H1 (cell line): ENCODE data around the gene UQCRC2. TPM values are rescaled to one million over a fixed set of nuclear protein-coding genes. Genes with fewer than 3 reads are reported as not detected.

ENCODE experiments used
- CTCF ChIA-PET: fragments of 300-600 bp; sonication (Branson Sonifier 250); formaldehyde crosslinking; loops from one replicate; lab custom pipeline; 2021; ENCODE audit not compliant: partially characterized antibody; lab: Charles Lee
- POLR2A ChIA-PET: fragments of 300-600 bp; sonication (Branson Sonifier 250); formaldehyde crosslinking; loops from one replicate; lab custom pipeline; 2021; ENCODE audit warnings: inconsistent platforms; ENCODE audit not compliant: partially characterized antibody; lab: Charles Lee
- DNase-seq, 2 experiments: peaks; one replicate each; pipeline versions ENCODE4 v3.0.0 to v3.0.0-alpha.2; 2010 to 2022; ENCODE audit warnings: low spot score in 2 of 2, low read depth in 1 of 2, mixed read lengths in 1 of 2
- FAIRE-seq: peaks from 2 replicates; lab custom pipeline; 2011; peaks lifted over from hg19 to GRCh38; lab: Jason Lieb, UNC
- H2AFZ ChIP-seq: 2 replicates; pipeline ENCODE4 v1.8.1; 2012; ENCODE audit warnings: low read length, inconsistent platforms
- H2AK5ac ChIP-seq: 2 replicates; pipeline ENCODE4 v1.6.1; 2013; ENCODE audit warnings: low read depth, low read length
- H2BK120ac ChIP-seq: replicated peaks from 2 replicates; pipeline ENCODE3; 2013; ENCODE audit warnings: low read depth, low read length, inconsistent platforms
- H2BK12ac ChIP-seq: 2 replicates; pipeline ENCODE4 v1.6.1; 2013; ENCODE audit warnings: low read depth, low read length
- H2BK15ac ChIP-seq: 2 replicates; pipeline ENCODE4 v1.6.1; 2013; ENCODE audit warnings: low read length
- H2BK20ac ChIP-seq: 2 replicates; pipeline ENCODE4 v1.6.1; 2013; ENCODE audit warnings: low read length
- H2BK5ac ChIP-seq: 2 replicates; pipeline ENCODE4 v1.6.1; 2013; ENCODE audit warnings: low read depth, low read length
- H3K14ac ChIP-seq: 2 replicates; pipeline ENCODE4 v1.6.1; 2013; ENCODE audit warnings: inconsistent platforms; ENCODE audit not compliant: insufficient read length
- H3K18ac ChIP-seq: 2 replicates; pipeline ENCODE4 v1.6.1; 2013; ENCODE audit warnings: low read length; ENCODE audit errors: extremely low read depth
- H3K23ac ChIP-seq: 2 replicates; pipeline ENCODE4 v1.6.1; 2013; ENCODE audit warnings: inconsistent platforms; ENCODE audit not compliant: insufficient read length
- H3K23me2 ChIP-seq: 2 replicates; pipeline ENCODE4 v1.6.1; 2013; ENCODE audit warnings: low read depth, low read length
- H3K27ac ChIP-seq: 2 replicates; pipeline ENCODE4 v1.6.1; 2011; ENCODE audit warnings: low read depth, low read length, inconsistent platforms
- H3K27me3 ChIP-seq, 4 experiments: replicated peaks in 1 of 4; 1 replicate in 1 of 4; 2 replicates in 3 of 4; pipeline versions ENCODE4 v1.6.1 to v1.8.1; 2011 to 2013; ENCODE audit warnings: low read length in 3 of 4, mild to moderate bottlenecking in 3 of 4, inconsistent platforms in 2 of 4, mixed read lengths in 2 of 4, moderate library complexity in 1 of 4; ENCODE audit not compliant: control insufficient read depth in 3 of 4, insufficient read depth in 3 of 4; ENCODE audit errors: extremely low read depth in 1 of 4
- H3K36me3 ChIP-seq, 4 experiments: 2 replicates each; pipeline versions ENCODE4 v1.6.1 to v1.8.1; 2011 to 2013; ENCODE audit warnings: mild to moderate bottlenecking in 4 of 4, low read length in 3 of 4, moderate library complexity in 2 of 4, control low read depth in 1 of 4, inconsistent platforms in 1 of 4; ENCODE audit not compliant: insufficient read depth in 4 of 4, control insufficient read depth in 2 of 4
- H3K4ac ChIP-seq: replicated peaks from 2 replicates; pipeline ENCODE3; 2013; ENCODE audit warnings: low read length, low read depth, mixed read lengths, inconsistent platforms; ENCODE audit not compliant: insufficient read length
- H3K4me1 ChIP-seq, 4 experiments: replicated peaks in 1 of 4; 1 replicate in 1 of 4; 2 replicates in 3 of 4; pipeline versions ENCODE4 v1.6.1 to v1.8.1; 2011 to 2013; ENCODE audit warnings: low read length in 3 of 4, inconsistent platforms in 2 of 4, mixed read lengths in 1 of 4; ENCODE audit not compliant: insufficient read depth in 4 of 4, control insufficient read depth in 3 of 4
- H3K4me2 ChIP-seq, 2 experiments: 2 replicates each; pipeline versions ENCODE4 v1.6.1 to v1.8.1; 2011 to 2013; ENCODE audit warnings: low read depth in 2 of 2, low read length in 2 of 2, control low read depth in 1 of 2, inconsistent platforms in 1 of 2, mild to moderate bottlenecking in 1 of 2; ENCODE audit not compliant: insufficient read depth in 1 of 2
- H3K4me3 ChIP-seq, 4 experiments: fragments of 200-600, 300-600 bp in 1 of 4; sonication (generic), shearing (Covaris generic), sonication (Bioruptor Twin) in 1 of 4; 2 replicates each; pipeline versions ENCODE4 v1.5.1 to v1.8.1; 2011 to 2016; ENCODE audit warnings: low read length in 4 of 4, low read depth in 3 of 4, control low read depth in 2 of 4, inconsistent platforms in 2 of 4, mild to moderate bottlenecking in 2 of 4, mixed read lengths in 1 of 4, moderate library complexity in 1 of 4; ENCODE audit not compliant: insufficient read depth in 2 of 4; ENCODE audit errors: extremely low read depth in 1 of 4
- H3K56ac ChIP-seq: replicated peaks from 2 replicates; pipeline ENCODE3; 2013; ENCODE audit warnings: low read depth, mild to moderate bottlenecking, mixed read lengths, low read length, inconsistent platforms; ENCODE audit not compliant: insufficient read length
- H3K79me1 ChIP-seq: 2 replicates; pipeline ENCODE4 v1.6.1; 2013; ENCODE audit warnings: low read depth, low read length, control low read depth
- H3K79me2 ChIP-seq, 2 experiments: 2 replicates each; pipeline versions ENCODE4 v1.6.1 to v1.8.1; 2012 to 2013; ENCODE audit warnings: low read length in 2 of 2, mild to moderate bottlenecking in 2 of 2, inconsistent platforms in 1 of 2; ENCODE audit not compliant: insufficient read depth in 2 of 2, control insufficient read depth in 1 of 2
- H3K9ac ChIP-seq, 4 experiments: replicated peaks in 1 of 4; 1 replicate in 1 of 4; 2 replicates in 3 of 4; pipeline versions ENCODE4 v1.6.1 to v1.8.1; 2011 to 2013; ENCODE audit warnings: low read depth in 3 of 4, low read length in 3 of 4, control low read depth in 2 of 4, mild to moderate bottlenecking in 2 of 4, moderate library complexity in 2 of 4, inconsistent platforms in 1 of 4; ENCODE audit errors: extremely low read depth in 1 of 4
- H3K9me3 ChIP-seq, 2 experiments: 2 replicates each; pipeline versions ENCODE4 v1.6.1 to v1.8.1; 2012 to 2013; ENCODE audit warnings: mild to moderate bottlenecking in 2 of 2, moderate library complexity in 2 of 2, control low read depth in 1 of 2, inconsistent platforms in 1 of 2, low read depth in 1 of 2, low read length in 1 of 2, mixed read lengths in 1 of 2; ENCODE audit not compliant: insufficient read depth in 2 of 2
- H4K20me1 ChIP-seq, 2 experiments: replicated peaks in 1 of 2; 2 replicates each; pipeline versions ENCODE3 to v1.8.1; 2011 to 2013; ENCODE audit warnings: inconsistent platforms in 2 of 2, low read length in 2 of 2, mild to moderate bottlenecking in 1 of 2; ENCODE audit not compliant: insufficient read depth in 2 of 2, control insufficient read depth in 1 of 2
- H4K5ac ChIP-seq: 2 replicates; pipeline ENCODE4 v1.6.1; 2013; ENCODE audit warnings: low read length, low read depth, mixed read lengths, inconsistent platforms; ENCODE audit not compliant: insufficient read length
- H4K8ac ChIP-seq: 2 replicates; pipeline ENCODE4 v1.8.0; 2013; ENCODE audit warnings: mild to moderate bottlenecking, moderate library complexity, low read length, inconsistent platforms; ENCODE audit not compliant: insufficient read depth; ENCODE audit errors: extremely low read depth
- H4K91ac ChIP-seq: replicated peaks from 2 replicates; pipeline ENCODE3; 2013; ENCODE audit warnings: low read length, mixed read lengths, inconsistent platforms; ENCODE audit not compliant: insufficient read length
- CTCF ChIP-seq, 3 experiments: IDR thresholded peaks; 1 replicate in 2 of 3; 2 replicates in 1 of 3; pipeline versions ENCODE4 v1.5.1 to v1.6.1; 2011; ENCODE audit warnings: low read length in 3 of 3, mild to moderate bottlenecking in 3 of 3, inconsistent platforms in 2 of 3, low read depth in 1 of 3, moderate library complexity in 1 of 3; ENCODE audit not compliant: insufficient read depth in 1 of 3; ENCODE audit errors: control extremely low read depth in 1 of 3
- E2F6 ChIP-seq: IDR thresholded peaks from 2 replicates; pipeline ENCODE4 v1.6.1; 2012; ENCODE audit warnings: inconsistent platforms
- KDM4A ChIP-seq: IDR thresholded peaks from one replicate; pipeline ENCODE4 v1.7.1; 2012; ENCODE audit warnings: low read depth, mild to moderate bottlenecking, moderate library complexity, low read length, inconsistent platforms; ENCODE audit not compliant: severe bottlenecking
- POLR2AphosphoS5 ChIP-seq: IDR thresholded peaks from 2 replicates; pipeline ENCODE4 v1.6.1; 2011; ENCODE audit warnings: low read depth, low read length
- RBBP5 ChIP-seq: IDR thresholded peaks from 2 replicates; pipeline ENCODE4 v1.7.1; 2012; ENCODE audit warnings: low read depth, mild to moderate bottlenecking, inconsistent platforms, low read length, moderate library complexity, borderline replicate concordance
- SIN3A ChIP-seq, 2 experiments: IDR thresholded peaks in 1 of 2; conservative IDR thresholded peaks in 1 of 2; 2 replicates each; pipeline ENCODE4 v1.6.1; 2011 to 2012; ENCODE audit warnings: low read length in 2 of 2, improper control_type of control experiment in 1 of 2, low read depth in 1 of 2, mild to moderate bottlenecking in 1 of 2
- SP1 ChIP-seq: IDR thresholded peaks from 2 replicates; pipeline ENCODE4 v1.6.1; 2011; ENCODE audit warnings: low read depth, low read length
- SUZ12 ChIP-seq: fragments of 200-600 bp; sonication (generic); IDR thresholded peaks from 2 replicates; pipeline ENCODE4 v1.6.1; 2012; ENCODE audit warnings: mild to moderate bottlenecking, inconsistent platforms, low read length, moderate library complexity, mixed read lengths
- ZNF274 ChIP-seq: IDR thresholded peaks from 2 replicates; pipeline ENCODE4 v1.7.0; 2012; ENCODE audit warnings: low read length, borderline replicate concordance; ENCODE audit errors: extremely low read depth
- WGBS, 2 experiments: shearing (Covaris generic) in 1 of 2; methylation state at CpG; one replicate each; pipeline versions ENCODE4 v1.1.6 to v1.1.7; 2013 to 2015; ENCODE audit warnings: low lambda C conversion rate in 2 of 2, mixed read lengths in 2 of 2, inconsistent platforms in 1 of 2, low coverage in 1 of 2, missing lambda C conversion rate in 1 of 2; ENCODE audit not compliant: insufficient replicate concordance in 2 of 2, insufficient coverage in 1 of 2, insufficient read length in 1 of 2; ENCODE audit errors: extremely low coverage in 1 of 2, missing lambda C conversion rate in 1 of 2; 5-methylcytosine and 5-hydroxymethylcytosine counted together
- polyA plus RNA-seq, 7 experiments: library from polyadenylated mRNA; depleted of rRNA in 3 of 7; stranded (reverse) in 5 of 7; unstranded in 2 of 7; fragments of >200 nt in 5 of 7; fragments of 200-250 nt in 2 of 7; gene quantifications; 1 replicate in 5 of 7; 2 replicates in 1 of 7; 4 replicates in 1 of 7; pipeline versions ENCODE4 v1.2.1 to v1.2.3, GENCODE V29; 2011 to 2013; ENCODE audit warnings: missing spikeins in 2 of 7, mixed read lengths in 2 of 7
- total RNA-seq: library from RNA; stranded (reverse); fragmentation: NEBNext Ultra II Directional; extraction: Animal tissue kit (Norgen Biotek cat#: 25700); gene quantifications from 2 replicates; pipeline ENCODE4 v1.2.1, GENCODE V29; 2021

The UQCRC2 gene
- total and polyA plus RNA-seq, 2 of the 8 experiments (the other 6 are each of a cell fraction or from before 2014, with no cell fraction given) = 94.4 to 182 TPM

- Histone ChIP-seq H3K9ac (no peak overlapping the region), H3K4me1 (no peaks in the 10 kb centered on the region), H3K23ac (no peak overlapping the region), H4K20me1 (peaks cover 0 to 5% of the 10 kb centered on the region in 2 experiments), H3K4me3 (no peak overlapping the region), H3K56ac (no peak overlapping the region), H2BK120ac (no peak overlapping the region), H2BK5ac (no peak overlapping the region), H3K79me2 (peaks cover 0 to 77% of the 10 kb centered on the region in 2 experiments; a peak in 3 of 4 replicates), H3K14ac (no peak overlapping the region), H4K5ac (no peak overlapping the region), H2BK20ac (no peak overlapping the region), H3K79me1 (peaks cover 2% of the 10 kb centered on the region; the same call in 1 of the 2 replicates), H3K27ac (no peak overlapping the region), H2BK12ac (no peak overlapping the region), H3K23me2 (no peaks in the 10 kb centered on the region), H3K36me3 (no peaks in the 10 kb centered on the region), H4K8ac (no peak overlapping the region), H2AK5ac (no peak overlapping the region), H4K91ac (no peak overlapping the region), H3K18ac (no peak overlapping the region), H2BK15ac (no peak overlapping the region), H2AFZ (no peak overlapping the region), H3K27me3 (no peaks in the 10 kb centered on the region), H3K4me2 (no peak overlapping the region), H3K9me3 (no peaks in the 10 kb centered on the region), H3K4ac (no peak overlapping the region)
- ChIA-PET CTCF (interaction anchor here (1.1 kb wide), 1 partner anchor 13 kb away, joined by 3 read pairs; no protein-coding TSS in a partner anchor), POLR2A (interaction anchor here (0.9 to 1.0 kb wide), 2 partner anchors 9 to 23 kb away, joined by 3 to 4 read pairs; no protein-coding TSS in a partner anchor)
- WGBS, 2 experiments = 87% methylated on average over 1 of the region's 1 CpG; no CpG with 5 or more reads in 1 of the 2 experiments
- no peak for FAIRE-seq
- no peak for DNase-seq
- TF ChIP-seq E2F6 (no peak), SUZ12 (no peak), ZNF274 (no peak), RBBP5 (no peak), SIN3A (conservative IDR thresholded peaks at IDR 0.05 in 1 of 2, IDR thresholded peaks at IDR 0.05 in 1 of 2; ENCODE audit: low read depth in 1 of 2, low read length in 2 of 2) (no peak), KDM4A (no peak), POLR2AphosphoS5 (no peak), CTCF (IDR thresholded peaks at IDR 0.05; ENCODE audit: control extremely low read depth in 1 of 3, insufficient read depth in 1 of 3, low read depth in 1 of 3, low read length in 3 of 3) (no peak), SP1 (no peak)
Observed at GRCh38 chr16:22018559-22018958, 65.4 kb downstream of the UQCRC2 start.
